ENCODE data around the gene GNL1.
"Not testable (repeated sequence)": the region's sequence is repeated elsewhere in the genome, so short reads cannot be mapped to it uniquely, and the experiment has no call there.

GNL1 gene

DNA sequence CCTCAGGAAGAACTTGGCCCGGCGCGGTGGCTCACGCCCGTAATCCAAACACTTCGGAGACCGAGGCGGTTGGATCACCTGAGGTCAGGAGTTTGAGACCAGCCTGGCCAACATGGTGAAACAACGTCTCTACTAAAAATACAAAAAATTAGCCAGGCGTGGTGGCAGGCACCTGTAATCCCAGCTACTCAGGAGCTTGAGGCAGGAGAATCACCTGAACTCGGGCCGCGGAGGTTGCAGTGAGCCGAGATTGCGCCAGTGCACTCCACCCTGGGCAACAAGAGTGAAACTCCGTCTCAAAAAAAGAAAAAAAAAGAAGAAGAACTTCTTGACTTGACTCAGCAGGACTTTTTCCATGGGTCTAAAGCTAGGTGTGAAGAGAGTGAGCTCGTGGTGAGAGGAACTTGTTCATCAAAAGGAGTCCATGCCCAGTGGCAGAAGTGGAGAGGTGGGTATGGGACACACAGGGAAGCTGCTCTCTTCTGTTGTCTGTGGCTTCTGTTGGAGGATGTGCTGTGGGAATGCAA, 26.9 kb downstream of the GNL1 start:
- DNase-seq (ENCODE audit: low spot score), result not testable (repeated sequence)

DNA sequence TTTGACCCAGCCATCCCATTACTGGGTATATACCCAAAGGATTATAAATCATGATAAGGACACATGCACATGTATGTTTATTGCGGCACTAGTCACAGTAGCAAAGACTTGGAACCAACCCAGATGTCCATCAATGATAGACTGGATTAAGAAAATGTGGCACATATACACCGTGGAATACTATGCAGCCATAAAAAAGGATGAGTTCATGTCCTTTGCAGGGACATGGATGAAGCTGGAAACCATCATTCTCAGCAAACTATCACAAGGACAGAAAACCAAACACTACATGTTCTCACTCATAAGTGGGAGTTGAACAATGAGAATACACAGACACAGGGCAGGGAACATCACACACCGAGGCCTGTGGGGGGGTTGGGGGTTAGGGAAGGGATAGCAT, 29.8 kb downstream of the GNL1 start:
- DNase-seq (ENCODE audit: low spot score), result not testable (repeated sequence)

DNA sequence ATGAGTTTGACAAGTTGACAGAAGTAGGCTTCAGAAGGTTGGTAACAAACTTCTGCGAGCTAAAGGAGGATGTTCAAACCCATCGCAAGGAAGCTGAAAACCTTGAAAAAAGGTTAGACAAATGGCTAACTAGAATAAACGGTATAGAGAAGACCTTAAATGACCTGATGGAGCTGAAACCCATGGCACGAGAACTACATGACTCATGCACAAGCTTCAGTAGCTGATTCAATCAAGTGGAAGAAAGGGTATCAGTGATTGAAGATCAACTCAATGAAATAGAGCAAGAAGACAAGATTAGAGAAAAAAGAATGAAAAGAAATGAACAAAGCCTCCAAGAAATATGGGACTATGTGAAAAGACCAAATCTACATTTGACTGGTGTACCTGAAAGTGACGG, 34.3 kb downstream of the GNL1 start:
- DNase-seq (ENCODE audit: low spot score), result not testable (repeated sequence)

DNA sequence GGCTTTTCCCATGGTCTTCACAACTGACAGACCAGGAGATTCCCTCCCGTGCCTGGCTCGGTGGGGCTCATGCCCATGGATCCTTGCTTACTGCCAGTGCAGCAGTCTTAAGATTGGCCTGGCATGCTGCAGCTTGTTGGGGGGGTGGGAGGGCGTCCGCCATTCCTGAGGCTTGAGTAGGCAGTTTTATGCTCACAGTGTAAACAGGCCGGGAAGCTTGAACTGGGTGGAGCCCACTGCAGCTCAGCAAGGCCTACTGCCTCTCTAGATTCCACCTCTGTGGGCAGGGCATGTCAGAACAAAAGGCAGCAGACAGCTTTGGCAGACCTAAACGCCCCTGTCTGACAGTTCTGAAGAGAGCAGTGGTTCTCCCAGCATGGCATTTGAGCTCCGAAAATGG, 35.2 kb downstream of the GNL1 start:
- not testable (repeated sequence) for DNase-seq (ENCODE audit: low spot score)

DNA sequence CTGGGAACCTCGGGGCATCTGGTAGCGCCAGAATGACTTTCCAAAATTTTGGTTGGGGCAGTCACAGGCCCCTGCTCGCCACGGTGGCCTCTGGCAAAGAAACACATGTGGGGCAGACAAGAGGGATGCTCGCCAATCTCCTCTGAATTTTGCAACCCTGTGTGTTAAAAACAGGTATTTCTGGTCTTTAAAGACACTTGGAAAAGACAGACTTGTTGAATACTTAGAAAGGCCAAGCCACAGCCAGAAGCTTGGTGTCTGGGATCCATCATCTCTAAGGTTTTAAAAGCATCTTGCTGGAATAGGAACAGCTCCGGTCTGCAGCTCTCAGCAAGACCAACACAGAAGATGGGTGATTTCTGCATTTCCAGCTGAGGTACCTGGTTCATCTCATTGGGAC, 35.8 kb downstream of the GNL1 start:
- DNase-seq (ENCODE audit: low spot score), result no peak

DNA sequence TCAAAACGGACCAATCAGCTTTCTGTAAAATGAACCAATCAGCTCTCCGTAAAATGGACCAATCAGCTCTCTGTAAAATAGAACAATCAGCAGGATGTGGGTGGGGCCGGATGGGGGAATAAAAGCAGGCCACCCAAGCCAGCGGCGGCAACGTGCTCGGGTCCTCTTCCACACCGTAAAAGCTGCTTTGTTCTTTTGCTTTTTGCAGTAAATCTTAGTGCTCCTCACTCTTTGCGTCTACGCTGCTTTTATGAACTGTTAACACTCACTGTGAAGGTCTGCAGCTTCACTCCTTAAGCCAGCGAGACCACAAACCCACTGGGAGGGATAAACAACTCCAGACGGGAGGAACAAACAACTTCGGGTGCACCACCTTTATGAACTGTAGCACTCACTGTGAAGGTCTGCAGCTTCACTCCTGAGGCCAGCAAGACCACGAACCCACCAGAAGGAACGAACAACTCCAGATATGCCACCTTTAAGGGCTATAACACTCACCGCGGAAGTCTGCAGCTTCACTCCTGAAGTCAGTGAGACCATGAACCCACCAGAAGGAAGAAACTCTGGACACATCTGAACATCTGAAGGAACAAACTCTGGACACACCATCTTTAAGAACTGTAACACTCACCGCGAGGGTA, 37.7 kb downstream of the GNL1 start:
- DNase-seq (ENCODE audit: low spot score), result not testable (repeated sequence)

DNA sequence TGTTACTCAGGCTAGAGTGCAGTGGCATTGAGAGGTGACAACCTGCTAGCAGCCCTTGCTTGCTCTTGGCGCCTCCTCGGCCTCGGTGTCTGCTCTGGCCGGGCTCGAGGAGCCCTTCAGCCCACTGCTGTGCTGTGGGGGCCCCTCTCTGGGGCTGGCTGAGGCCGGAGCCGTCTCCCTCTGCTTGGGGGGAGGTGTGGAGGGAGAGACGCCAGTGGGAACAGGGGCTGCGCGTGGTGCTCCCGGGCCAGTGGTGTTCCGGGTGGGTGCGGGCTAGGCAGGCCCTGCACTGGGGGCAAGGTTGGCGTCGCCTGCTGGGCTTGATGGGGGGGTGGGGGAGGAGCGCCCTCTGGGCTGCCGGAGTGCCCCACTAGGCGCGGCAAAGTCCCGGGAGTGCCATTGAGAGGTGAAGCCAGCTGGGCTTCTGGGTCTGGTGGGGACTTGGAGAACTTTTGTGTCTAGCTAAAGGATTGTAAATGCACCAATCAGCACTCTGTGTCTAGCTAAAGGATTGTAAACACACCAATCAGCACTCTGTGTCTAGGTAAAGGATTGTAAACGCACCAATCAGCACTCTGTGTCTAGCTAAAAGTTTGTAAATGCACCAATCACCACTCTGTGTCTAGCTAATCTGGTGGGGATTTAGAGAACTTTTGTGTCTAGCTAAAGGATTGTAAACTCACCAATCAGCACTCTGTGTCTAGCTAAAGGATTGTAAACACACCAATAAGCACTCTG, 38.4 kb downstream of the GNL1 start:
- DNase-seq (ENCODE audit: low spot score), result not testable (repeated sequence)

DNA sequence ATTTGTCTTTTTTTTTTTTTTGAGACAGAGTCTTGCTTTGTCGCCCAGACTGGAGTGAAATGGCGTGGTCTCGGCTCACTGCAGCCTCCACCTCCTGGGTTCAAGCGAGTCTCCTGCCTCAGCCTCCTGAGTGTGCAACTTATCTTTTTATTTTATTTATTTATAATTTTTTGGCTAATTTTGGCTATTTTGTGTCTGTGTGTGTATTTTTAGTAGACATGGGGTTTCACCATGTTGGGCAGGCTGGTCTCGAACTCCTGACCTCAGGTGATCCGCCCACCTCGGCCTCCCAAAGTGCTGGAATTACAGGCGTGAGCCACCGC, 39.6 kb downstream of the GNL1 start:
- not testable (repeated sequence) for DNase-seq (ENCODE audit: low spot score)

DNA sequence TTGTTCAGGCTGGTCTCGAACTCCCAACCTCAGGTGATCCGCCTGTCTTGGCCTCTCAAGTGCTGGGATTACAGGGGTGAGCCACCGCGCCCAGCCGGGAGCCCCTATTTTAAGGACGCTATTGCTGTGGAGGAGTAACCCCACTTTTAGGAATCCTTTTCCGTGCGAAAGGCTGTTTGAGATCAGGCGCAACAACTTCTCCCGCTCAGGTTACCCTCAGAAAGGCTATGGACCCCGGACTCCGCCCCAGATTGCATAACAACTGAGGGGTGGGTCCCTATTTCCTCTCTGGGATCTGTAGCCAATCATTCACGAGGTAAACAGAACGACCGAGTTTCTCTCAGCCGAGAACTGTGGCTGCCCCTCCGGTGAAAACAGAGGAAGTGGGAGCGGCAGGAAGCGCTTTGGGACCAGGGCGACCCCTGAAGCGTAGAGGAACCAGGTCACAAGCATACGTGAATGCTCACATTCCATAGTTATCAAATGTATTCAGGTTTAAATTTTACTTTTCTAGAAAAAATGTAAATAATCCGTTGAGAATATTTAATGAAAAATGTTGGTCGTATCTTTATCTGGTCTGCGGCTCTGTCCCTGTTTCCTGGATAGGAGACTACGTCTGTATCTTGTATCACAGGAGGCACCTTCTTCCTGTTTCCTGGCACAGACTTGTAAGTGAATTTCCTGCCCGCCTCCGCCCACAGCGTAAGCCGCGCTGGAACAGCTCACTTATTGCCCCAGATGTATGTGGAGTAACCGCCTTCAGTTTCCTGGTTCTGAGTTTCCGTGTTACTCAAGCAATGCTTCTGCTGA, 40.1 kb downstream of the GNL1 start:
- DNase-seq (ENCODE audit: low spot score), result peak; percentile 82

DNA sequence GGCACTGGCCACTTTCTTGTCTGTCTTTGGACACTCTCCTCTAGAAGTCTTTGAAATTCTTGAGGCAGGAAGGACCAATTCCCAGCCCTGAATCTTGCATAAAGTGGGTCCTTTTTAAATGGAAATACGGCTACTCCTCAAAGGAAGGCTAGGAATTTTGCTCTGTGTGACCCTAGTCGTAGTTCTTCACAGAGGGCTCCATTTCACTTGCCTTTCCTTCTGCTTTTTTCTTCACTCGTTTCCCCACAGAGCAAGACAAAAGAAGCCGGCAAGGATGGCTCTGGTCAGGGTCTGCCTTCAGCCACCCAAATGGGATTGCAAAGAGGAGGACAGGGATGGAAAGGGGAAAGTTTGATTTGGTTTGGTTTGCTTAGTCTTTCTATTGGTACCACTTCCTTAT, 41.2 kb downstream of the GNL1 start:
- no peak for DNase-seq (ENCODE audit: low spot score)

DNA sequence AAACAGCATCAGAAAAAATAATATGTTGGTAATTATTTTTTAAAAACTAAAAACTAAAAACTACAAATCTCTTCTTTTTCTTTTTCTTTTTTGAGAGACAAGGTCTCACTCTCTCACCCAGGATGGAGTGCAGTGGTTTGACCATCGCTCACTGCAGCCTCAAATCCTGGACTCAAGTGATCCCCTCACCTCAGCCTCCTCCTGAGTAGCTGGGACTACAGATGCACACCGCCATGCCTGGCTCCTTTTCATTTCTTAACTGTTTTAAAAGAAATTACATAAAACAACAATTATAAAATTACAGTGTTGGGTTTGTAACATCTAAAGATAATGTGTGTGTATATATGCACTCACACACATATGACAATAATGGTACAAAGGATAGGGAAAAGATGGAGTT, 42.8 kb downstream of the GNL1 start:
- no peak for DNase-seq (ENCODE audit: low spot score)

DNA sequence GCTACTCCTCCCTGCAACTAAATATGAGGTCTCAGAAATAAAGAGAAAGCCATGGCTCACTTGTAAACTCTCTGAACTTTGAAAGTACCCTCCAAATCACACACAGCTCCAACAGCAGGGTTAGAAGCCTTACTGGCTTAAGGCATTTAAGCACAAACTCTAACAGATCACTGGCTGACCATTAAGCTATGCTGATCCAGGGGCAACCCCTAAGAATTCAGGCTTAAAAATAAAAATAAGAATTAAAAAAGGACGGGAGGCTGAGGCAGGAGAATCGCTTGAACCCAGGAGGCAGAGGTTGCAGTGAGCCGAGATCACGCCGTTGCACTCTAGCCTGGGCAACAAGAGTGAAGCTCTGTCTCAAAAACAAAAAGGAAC, 45.1 kb downstream of the GNL1 start:
- no peak for DNase-seq (ENCODE audit: low spot score)

DNA sequence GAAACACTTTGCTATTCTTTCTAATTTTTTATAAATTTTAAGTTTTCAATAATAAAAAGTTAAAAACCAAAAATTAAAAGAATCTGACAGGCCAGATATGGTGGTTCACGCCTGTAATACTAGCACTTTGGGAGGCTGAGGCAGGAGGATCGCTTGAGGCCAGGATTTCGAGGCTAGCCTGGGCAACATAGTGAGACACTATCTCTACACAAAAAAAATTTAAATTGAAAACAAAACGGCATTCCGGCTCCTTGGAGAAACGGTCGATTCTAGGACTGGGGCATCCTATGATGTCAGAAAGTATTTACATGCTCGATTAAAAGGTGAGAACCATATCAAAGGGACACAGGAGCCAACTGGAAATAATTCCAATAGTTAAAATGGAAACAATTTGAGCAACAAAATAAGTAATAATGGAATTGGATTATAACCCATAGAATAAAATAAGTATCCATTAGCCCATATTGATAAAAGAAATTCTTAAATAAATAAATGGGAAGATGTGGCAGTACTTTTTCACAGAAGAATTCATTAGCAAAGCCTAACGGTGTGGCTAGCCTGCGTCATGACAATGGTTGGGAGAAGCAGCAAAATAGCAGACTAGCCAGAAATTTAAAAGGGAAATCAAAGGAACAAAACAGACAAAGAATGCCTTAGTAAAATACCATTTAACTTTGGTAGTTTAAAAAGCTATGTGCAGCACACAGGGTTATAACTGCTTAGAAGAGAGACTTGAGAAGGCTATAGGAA, 45.7 kb downstream of the GNL1 start:
- DNase-seq (ENCODE audit: low spot score), result no peak

DNA sequence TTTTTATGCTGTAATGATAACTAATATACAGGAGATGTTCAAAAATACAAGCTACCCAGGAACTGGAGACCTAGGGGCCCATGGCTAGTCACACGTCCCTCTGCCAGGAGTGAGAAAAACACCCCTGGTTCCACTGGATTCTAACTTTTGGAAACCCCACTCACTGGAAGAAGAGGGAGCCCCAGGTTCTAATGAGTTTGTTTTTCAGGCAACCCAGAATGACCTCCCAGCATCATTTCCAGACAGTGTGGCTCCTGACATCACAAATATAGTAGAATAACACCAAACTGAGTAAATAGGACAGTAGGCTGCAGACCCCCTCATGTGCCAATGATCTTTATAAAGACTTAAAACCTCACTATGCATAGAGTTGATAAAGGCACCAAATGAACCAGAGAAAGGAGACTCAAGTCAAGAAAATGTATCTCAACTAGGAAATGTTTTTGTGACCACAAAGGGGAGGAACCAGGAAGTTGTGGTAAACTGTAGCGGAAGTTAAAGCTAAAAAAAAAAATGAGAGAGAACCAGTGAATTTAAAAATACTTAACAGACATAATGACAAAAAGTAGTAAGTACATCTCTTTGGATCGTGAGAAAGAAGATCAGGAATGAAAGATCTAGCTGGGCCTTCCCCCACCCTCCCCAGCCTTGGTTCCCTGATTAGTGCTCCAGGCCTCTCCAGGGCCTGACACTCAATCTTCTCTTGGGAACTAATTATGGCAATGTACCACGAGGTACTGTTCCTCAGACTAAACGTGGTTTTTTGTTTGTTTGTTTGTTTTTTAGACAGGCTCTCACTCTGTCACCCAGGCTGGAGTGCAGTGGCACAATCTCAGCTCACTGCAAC, 47.2 kb downstream of the GNL1 start:
- no peak for DNase-seq (ENCODE audit: low spot score)

DNA sequence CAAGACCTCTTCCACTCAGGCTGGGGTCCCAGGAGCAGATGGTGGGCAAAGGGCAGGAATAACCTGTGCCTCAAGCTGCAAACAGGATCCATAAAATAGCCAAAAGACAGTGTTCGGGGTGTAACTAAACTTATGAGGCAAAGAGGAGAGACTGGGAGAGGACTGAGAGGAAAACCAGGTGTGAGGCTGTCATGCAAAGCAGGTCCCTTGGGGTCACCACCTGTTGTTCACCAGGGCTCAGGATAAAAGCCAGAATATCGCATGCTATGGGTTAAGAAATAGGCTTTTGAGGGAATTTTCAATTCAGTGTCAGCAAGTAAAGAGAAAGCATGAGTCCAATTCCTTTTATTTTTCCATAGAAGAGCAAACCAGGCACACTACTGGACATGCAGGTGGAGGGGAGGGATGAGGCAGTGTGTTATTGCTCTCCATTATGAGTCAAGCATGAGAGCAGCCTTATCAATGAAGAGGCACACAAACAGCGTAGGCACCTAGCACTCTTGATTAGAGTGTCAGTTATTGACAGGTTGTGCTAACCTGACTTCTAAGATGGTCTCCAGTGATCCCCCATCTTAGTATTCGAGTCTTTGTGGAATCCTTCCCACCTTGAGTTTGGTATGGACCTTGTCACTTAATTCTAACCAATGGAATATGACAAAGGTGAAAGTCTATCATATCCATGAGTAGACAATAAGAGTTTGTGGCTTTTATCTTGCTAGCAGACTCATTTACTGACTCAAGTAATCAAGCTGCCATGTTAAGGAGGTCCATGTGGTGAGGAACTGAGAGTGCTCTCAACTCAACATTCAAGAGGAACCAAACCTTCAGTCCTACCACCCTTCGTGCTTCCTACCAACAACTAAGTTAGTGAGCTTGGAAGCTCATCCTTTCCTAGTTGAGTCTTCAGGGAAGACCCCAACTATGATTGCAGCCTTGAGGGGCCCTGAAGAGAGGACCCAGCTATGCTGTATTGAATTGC, 48.2 kb downstream of the GNL1 start:
- DNase-seq (ENCODE audit: low spot score), result no peak

DNA sequence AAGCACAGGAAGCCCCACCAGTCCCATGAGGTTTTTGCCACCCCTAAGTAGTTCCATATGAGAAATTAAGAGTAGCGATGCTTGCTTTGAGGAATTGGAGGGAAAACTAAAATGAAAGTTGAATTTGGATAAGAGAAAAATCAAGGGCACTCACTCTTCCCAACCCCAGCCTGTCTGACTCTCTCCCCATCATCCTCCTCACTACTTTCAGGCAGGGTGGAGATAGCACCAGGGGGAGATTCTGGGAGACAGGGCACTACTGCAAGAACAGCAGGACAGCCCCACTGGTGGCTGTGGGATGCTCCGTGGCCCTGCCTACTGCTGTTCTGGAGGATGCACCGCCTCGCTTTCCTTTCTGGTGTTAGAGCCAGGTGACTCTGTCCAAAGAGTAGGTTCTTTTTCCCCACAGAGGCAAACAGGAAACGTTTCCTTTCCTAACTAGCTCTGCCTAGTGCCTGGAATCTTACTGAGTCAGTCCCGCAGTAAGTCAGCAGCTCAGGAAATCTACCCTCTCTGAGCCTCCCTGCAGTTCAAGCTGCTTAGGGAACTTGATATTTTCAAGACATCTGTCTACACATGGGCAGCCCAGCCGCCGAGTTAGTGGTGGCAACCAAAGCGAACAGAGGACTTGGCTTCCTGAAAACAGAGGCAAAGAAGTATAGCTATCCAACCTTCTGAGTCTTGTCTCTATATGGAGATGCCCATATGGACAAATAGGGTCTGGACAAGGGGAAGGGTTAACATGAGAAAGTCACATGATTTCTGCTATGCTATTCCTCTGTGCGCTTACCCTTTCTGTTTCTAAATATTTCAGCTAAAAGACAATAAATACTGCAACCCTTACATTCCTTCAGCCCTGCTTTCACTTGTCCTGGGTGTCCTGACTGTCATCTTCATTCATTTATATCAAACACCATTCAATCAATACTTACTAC, 55.6 kb downstream of the GNL1 start:
- no peak for DNase-seq (ENCODE audit: low spot score)

DNA sequence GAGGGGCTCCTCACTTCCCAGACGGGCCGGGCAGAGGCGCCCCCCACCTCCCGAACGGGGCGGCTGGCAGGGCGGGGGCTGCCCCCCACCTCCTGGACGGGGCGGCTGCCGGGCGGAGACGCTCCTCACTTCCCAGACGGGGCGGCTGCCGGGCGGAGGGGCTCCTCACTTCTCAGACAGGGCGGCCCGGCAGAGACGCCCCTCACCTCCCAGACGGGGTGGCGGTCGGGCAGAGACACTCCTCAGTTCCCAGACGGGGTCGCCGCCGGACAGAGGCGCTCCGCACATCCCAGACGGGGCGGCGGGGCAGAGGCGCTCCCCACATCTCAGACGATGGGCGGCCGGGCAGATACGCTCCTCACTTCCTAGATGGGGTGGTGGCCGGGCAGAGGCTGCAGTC, 57.6 kb downstream of the GNL1 start:
- not testable (repeated sequence) for DNase-seq (ENCODE audit: low spot score)

DNA sequence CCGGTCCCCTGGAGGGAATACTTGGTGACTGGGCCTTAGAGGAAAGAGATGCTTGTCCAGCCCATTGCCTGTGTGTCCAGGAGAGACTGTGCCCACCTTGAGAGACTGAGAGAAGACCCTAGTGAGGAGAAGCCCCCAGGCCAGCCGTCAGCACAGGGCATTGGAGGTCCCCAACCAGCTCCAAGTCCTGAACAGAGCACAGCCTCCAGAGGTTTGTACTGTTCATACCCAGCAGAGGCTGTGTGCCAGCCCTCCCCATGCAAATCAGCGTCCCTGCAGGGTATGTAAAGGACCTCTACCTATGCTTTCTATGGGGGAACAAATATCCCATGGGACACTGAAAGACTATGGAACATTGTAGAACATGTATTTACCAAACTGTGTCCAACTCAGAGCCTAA, 58.6 kb downstream of the GNL1 start:
- DNase-seq (ENCODE audit: low spot score), result no peak

DNA sequence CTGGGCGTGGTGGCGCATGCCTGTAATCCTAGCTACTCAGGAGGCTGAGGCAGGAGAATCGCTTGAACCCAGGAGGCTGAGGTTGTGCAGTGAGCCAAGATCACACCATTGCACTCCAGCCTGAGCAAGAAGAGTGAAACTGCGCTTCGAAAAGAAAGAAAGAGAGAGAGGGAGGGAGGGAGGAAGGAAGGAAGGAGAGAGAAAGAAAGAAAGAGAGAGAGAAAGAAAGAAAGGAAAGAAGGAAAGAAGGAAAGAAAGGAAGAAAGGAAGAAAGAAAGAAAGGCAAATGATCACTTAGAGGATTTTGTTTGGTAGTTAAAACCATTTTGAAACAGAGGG, 59.1 kb downstream of the GNL1 start:
- not testable (repeated sequence) for DNase-seq (ENCODE audit: low spot score)
